ENCODE results near the gene SH2D3A. TPM values are rescaled to one million over a fixed set of nuclear protein-coding genes. Genes with fewer than 3 reads are reported as not detected.

Gene SH2D3A
- 4.5 TPM in 1 of 2 replicates, not detected in the other for total RNA-seq

GRCh38 chr19:6767357-6768235 is at the start of gene SH2D3A:
SH2D3A (minus strand) TSS chr19:6767435; CDS start chr19:6763748, 3,687 bp downstream.

GRCh38 chr19:6772028-6772865 is 5.0 kb upstream of the SH2D3A start, which contains the start of gene VAV1:
VAV1 (plus strand) TSS chr19:6772708; CDS start chr19:6772808, 100 bp downstream.

GRCh38 chr19:6739390-6739882 is 27.8 kb downstream of the SH2D3A start, which contains the start of gene TRIP10:
TRIP10 (plus strand) TSS chr19:6739680; CDS start chr19:6739762, 82 bp downstream.

GRCh38 chr19:6737284-6737872 is 29.9 kb downstream of the SH2D3A start, which contains the start of gene GPR108:
GPR108 (minus strand) TSS chr19:6737580; CDS start chr19:6737576, 4 bp downstream.

GRCh38 chr19:6720369-6721137 is 46.7 kb downstream of the SH2D3A start, which contains the start of gene C3:
C3 (minus strand) TSS chr19:6720650; CDS start chr19:6720589, 61 bp downstream.

Other genes with a start within 250 kb of the SH2D3A start
- 1.3 TPM in 1 of 2 replicates, not detected in the other for gene TNFSF9, start 236.4 kb downstream of the SH2D3A start, total RNA-seq
- gene CD70, start 176.3 kb downstream of the SH2D3A start, total RNA-seq: not detected in 2 replicates
- gene TNFSF14, start 97.3 kb downstream of the SH2D3A start, total RNA-seq: not detected in 2 replicates
- gene C3, start 46.8 kb downstream of the SH2D3A start, total RNA-seq: 45.8 and 56.1 TPM in 2 replicates
- 36.1 and 54.3 TPM in 2 replicates for gene GPR108, start 29.9 kb downstream of the SH2D3A start, total RNA-seq
- 50.2 and 73.9 TPM in 2 replicates for gene TRIP10, start 27.8 kb downstream of the SH2D3A start, total RNA-seq
- 1.0 TPM in 1 of 2 replicates, not detected in the other for gene VAV1, start 5.3 kb upstream of the SH2D3A start, total RNA-seq
- not detected in 2 replicates for gene ADGRE1, start 120.1 kb upstream of the SH2D3A start, total RNA-seq

All from epithelial cell of alveolus of lung (primary cell).